Measurements from ENCODE around the gene TMEM30B.

Gene TMEM30B

GRCh38 chr14:61264651-61265050 is 16.5 kb downstream of the TMEM30B start:
- no peak for DNase-seq (ENCODE audit: low read depth)
- Histone ChIP-seq H3K4me3 (ENCODE audit: low read length) (no peak overlapping the region), H3K27me3 (replicated peaks; ENCODE audit: control insufficient read depth, insufficient read depth, low read length) (no peaks in the 10 kb centered on the region), H3K9ac (ENCODE audit: low read length) (no peak overlapping the region), H3K36me3 (ENCODE audit: control insufficient read depth, insufficient read depth, low read length, severe bottlenecking) (no peaks in the 10 kb centered on the region), H3K9me3 (ENCODE audit: control insufficient read depth, low read length) (no peaks in the 10 kb centered on the region), H3K4me1 (ENCODE audit: control insufficient read depth, insufficient read depth, low read length) (peaks cover 40% of the 10 kb centered on the region)

GRCh38 chr14:61264010-61264571 is 17.0 kb downstream of the TMEM30B start:
- no peak for DNase-seq (ENCODE audit: low read depth)
- Histone ChIP-seq H3K36me3 (ENCODE audit: control insufficient read depth, insufficient read depth, low read length, severe bottlenecking) (no peaks in the 10 kb centered on the region), H3K4me1 (ENCODE audit: control insufficient read depth, insufficient read depth, low read length) (peaks cover 42% of the 10 kb centered on the region), H3K9me3 (ENCODE audit: control insufficient read depth, low read length) (no peaks in the 10 kb centered on the region), H3K9ac (ENCODE audit: low read length) (no peak overlapping the region), H3K4me3 (ENCODE audit: low read length) (no peak overlapping the region), H3K27me3 (replicated peaks; ENCODE audit: control insufficient read depth, insufficient read depth, low read length) (no peaks in the 10 kb centered on the region)

GRCh38 chr14:61262082-61262481 is 19.1 kb downstream of the TMEM30B start:
- no peaks in the 10 kb centered on the region for H3K27me3 ChIP-seq (replicated peaks; ENCODE audit: control insufficient read depth, insufficient read depth, low read length)

GRCh38 chr14:61260939-61261776 is 20.0 kb downstream of the TMEM30B start:
- peak overlapping the region; percentile 19 for H3K9ac ChIP-seq (ENCODE audit: low read length)
- no peaks in the 10 kb centered on the region for H3K36me3 ChIP-seq (ENCODE audit: control insufficient read depth, insufficient read depth, low read length, severe bottlenecking)
- peaks cover 34% of the 10 kb centered on the region for H3K4me1 ChIP-seq (ENCODE audit: control insufficient read depth, insufficient read depth, low read length)
- H3K4me3 ChIP-seq (ENCODE audit: low read length) = peak overlapping the region; percentile 34
- H3K27me3 ChIP-seq (replicated peaks; ENCODE audit: control insufficient read depth, insufficient read depth, low read length) = no peaks in the 10 kb centered on the region
- H3K9me3 ChIP-seq (ENCODE audit: control insufficient read depth, low read length) = no peaks in the 10 kb centered on the region
- DNase-seq (ENCODE audit: low read depth) = peak; percentile 70

More at GRCh38 chr14:61262082-61262481, 19.1 kb downstream of the TMEM30B start:
- DNase-seq (ENCODE audit: low read depth) = peak; percentile 46
- Histone ChIP-seq H3K4me1 (ENCODE audit: control insufficient read depth, insufficient read depth, low read length) (peaks cover 41% of the 10 kb centered on the region), H3K9me3 (ENCODE audit: control insufficient read depth, low read length) (no peaks in the 10 kb centered on the region), H3K36me3 (ENCODE audit: control insufficient read depth, insufficient read depth, low read length, severe bottlenecking) (no peaks in the 10 kb centered on the region), H3K9ac (ENCODE audit: low read length) (no peak overlapping the region), H3K4me3 (ENCODE audit: low read length) (peak overlapping the region; percentile 21)

GRCh38 chr14:61258985-61259384 is 22.2 kb downstream of the TMEM30B start:
- peak; percentile 58 for DNase-seq (ENCODE audit: low read depth)
- peak overlapping the region; percentile 36 for H3K4me3 ChIP-seq (ENCODE audit: low read length)
- H3K27me3 ChIP-seq (replicated peaks; ENCODE audit: control insufficient read depth, insufficient read depth, low read length) = no peaks in the 10 kb centered on the region
- no peaks in the 10 kb centered on the region for H3K9me3 ChIP-seq (ENCODE audit: control insufficient read depth, low read length)
- peak overlapping the region; percentile 32 for H3K9ac ChIP-seq (ENCODE audit: low read length)
- H3K36me3 ChIP-seq (ENCODE audit: control insufficient read depth, insufficient read depth, low read length, severe bottlenecking) = no peaks in the 10 kb centered on the region
- H3K4me1 ChIP-seq (ENCODE audit: control insufficient read depth, insufficient read depth, low read length) = peaks cover 34% of the 10 kb centered on the region

GRCh38 chr14:61257469-61258057 is 23.6 kb downstream of the TMEM30B start:
- Histone ChIP-seq H3K9ac (ENCODE audit: low read length) (no peak overlapping the region), H3K27me3 (replicated peaks; ENCODE audit: control insufficient read depth, insufficient read depth, low read length) (no peaks in the 10 kb centered on the region), H3K9me3 (ENCODE audit: control insufficient read depth, low read length) (no peaks in the 10 kb centered on the region), H3K36me3 (ENCODE audit: control insufficient read depth, insufficient read depth, low read length, severe bottlenecking) (no peaks in the 10 kb centered on the region), H3K4me3 (ENCODE audit: low read length) (no peak overlapping the region), H3K4me1 (ENCODE audit: control insufficient read depth, insufficient read depth, low read length) (peaks cover 34% of the 10 kb centered on the region)
- no peak for DNase-seq (ENCODE audit: low read depth)

- H3K4me1 ChIP-seq (ENCODE audit: control insufficient read depth, insufficient read depth, low read length) = peaks cover 33% of the 10 kb centered on the region
- no peak overlapping the region for H3K4me3 ChIP-seq (ENCODE audit: low read length)
- no peak overlapping the region for H3K9ac ChIP-seq (ENCODE audit: low read length)
- H3K27me3 ChIP-seq (replicated peaks; ENCODE audit: control insufficient read depth, insufficient read depth, low read length) = no peaks in the 10 kb centered on the region
- DNase-seq (ENCODE audit: low read depth) = no peak
- H3K36me3 ChIP-seq (ENCODE audit: control insufficient read depth, insufficient read depth, low read length, severe bottlenecking) = no peaks in the 10 kb centered on the region
- H3K9me3 ChIP-seq (ENCODE audit: control insufficient read depth, low read length) = no peaks in the 10 kb centered on the region
Observed at GRCh38 chr14:61256826-61257468, 24.2 kb downstream of the TMEM30B start.

GRCh38 chr14:61255968-61256367 is 25.2 kb downstream of the TMEM30B start:
- H3K9me3 ChIP-seq (ENCODE audit: control insufficient read depth, low read length) = no peaks in the 10 kb centered on the region
- H3K4me3 ChIP-seq (ENCODE audit: low read length) = no peak overlapping the region
- H3K27me3 ChIP-seq (replicated peaks; ENCODE audit: control insufficient read depth, insufficient read depth, low read length) = no peaks in the 10 kb centered on the region
- H3K4me1 ChIP-seq (ENCODE audit: control insufficient read depth, insufficient read depth, low read length) = peaks cover 25% of the 10 kb centered on the region
- H3K36me3 ChIP-seq (ENCODE audit: control insufficient read depth, insufficient read depth, low read length, severe bottlenecking) = no peaks in the 10 kb centered on the region
- DNase-seq (ENCODE audit: low read depth) = no peak
- no peak overlapping the region for H3K9ac ChIP-seq (ENCODE audit: low read length)

GRCh38 chr14:61254808-61255526 is 26.2 kb downstream of the TMEM30B start:
- Histone ChIP-seq H3K36me3 (ENCODE audit: control insufficient read depth, insufficient read depth, low read length, severe bottlenecking) (no peaks in the 10 kb centered on the region), H3K9me3 (ENCODE audit: control insufficient read depth, low read length) (no peaks in the 10 kb centered on the region), H3K4me1 (ENCODE audit: control insufficient read depth, insufficient read depth, low read length) (peaks cover 21% of the 10 kb centered on the region), H3K4me3 (ENCODE audit: low read length) (no peak overlapping the region), H3K9ac (ENCODE audit: low read length) (no peak overlapping the region), H3K27me3 (replicated peaks; ENCODE audit: control insufficient read depth, insufficient read depth, low read length) (no peaks in the 10 kb centered on the region)
- no peak for DNase-seq (ENCODE audit: low read depth)

- H3K36me3 ChIP-seq (ENCODE audit: control insufficient read depth, insufficient read depth, low read length, severe bottlenecking) = no peaks in the 10 kb centered on the region
- H3K4me1 ChIP-seq (ENCODE audit: control insufficient read depth, insufficient read depth, low read length) = peaks cover 6% of the 10 kb centered on the region
- no peak for DNase-seq (ENCODE audit: low read depth)
- no peak overlapping the region for H3K4me3 ChIP-seq (ENCODE audit: low read length)
- H3K9ac ChIP-seq (ENCODE audit: low read length) = peak overlapping the region; percentile 67
- H3K9me3 ChIP-seq (ENCODE audit: control insufficient read depth, low read length) = no peaks in the 10 kb centered on the region
- H3K27me3 ChIP-seq (replicated peaks; ENCODE audit: control insufficient read depth, insufficient read depth, low read length) = no peaks in the 10 kb centered on the region
Observed at GRCh38 chr14:61253064-61253738, 27.9 kb downstream of the TMEM30B start.

Data from adipocyte (in vitro differentiated cells).